Measurements from ENCODE around the gene ADH1B. TPM values are rescaled to one million over a fixed set of nuclear protein-coding genes. Genes with fewer than 3 reads are reported as not detected.
"Not testable (repeated sequence)": the region's sequence is repeated elsewhere in the genome, so short reads cannot be mapped to it uniquely, and the experiment has no call there.

The ADH1B gene
- polyA plus RNA-seq, 3 donors: 20.9 to 28.6 (median 26.1) TPM

GRCh38 chr4:99334880-99335279, 13.7 kb upstream of the ADH1B start:
- no peak for DNase-seq

- DNase-seq: no peak
Observed at GRCh38 chr4:99330648-99331047, 9.4 kb upstream of the ADH1B start.

GRCh38 chr4:99329876-99330275, 8.7 kb upstream of the ADH1B start:
- no peak for DNase-seq

DNA sequence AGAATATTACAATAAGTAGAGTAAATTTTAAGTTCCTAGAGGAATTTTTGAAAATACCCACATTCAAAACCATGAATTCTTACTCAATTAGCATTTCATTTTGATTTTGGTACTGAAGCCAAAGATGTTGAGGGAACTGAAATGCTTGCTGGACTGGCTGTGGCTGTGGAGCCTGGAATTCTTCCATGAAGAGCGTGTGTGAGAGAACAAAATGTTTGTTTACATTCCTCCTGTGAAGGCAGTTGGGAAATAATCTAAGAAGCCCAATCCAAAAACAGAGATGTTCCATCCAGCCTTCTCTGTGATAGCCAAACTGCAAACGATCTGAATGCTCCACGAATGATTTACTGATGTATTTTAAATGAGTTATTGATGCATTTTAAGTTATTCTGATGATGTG, 3.8 kb upstream of the ADH1B start:
- peak; percentile 36 for DNase-seq

- no peak for DNase-seq
Observed at GRCh38 chr4:99324361-99324760, 3.2 kb upstream of the ADH1B start.

GRCh38 chr4:99323756-99324155, 2.6 kb upstream of the ADH1B start:
- DNase-seq: no peak

- DNase-seq: not testable (repeated sequence)
Observed at GRCh38 chr4:99317811-99318210, 3.4 kb downstream of the ADH1B start.

DNA sequence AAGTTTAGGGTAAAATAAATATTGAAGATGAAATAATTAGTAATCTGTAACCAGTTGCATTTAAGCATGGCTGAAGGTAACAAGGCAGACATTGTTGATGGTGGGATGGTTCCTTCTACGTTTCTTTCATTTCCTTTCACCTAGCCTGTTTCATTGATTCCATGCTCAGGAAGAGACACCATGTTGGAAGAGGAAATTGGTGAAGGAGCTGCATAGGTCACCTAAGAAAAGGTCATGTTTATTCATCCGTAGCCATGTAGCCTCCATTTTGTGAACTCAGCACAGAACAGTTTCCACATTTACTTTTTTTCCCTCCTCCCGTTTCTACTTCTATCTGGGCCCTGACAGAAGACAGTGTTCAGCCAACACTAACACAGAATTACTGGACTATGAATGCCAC, 3.8 kb downstream of the ADH1B start:
- no peak for DNase-seq

- DNase-seq: no peak
Observed at GRCh38 chr4:99315839-99316238, 5.4 kb downstream of the ADH1B start.

DNA sequence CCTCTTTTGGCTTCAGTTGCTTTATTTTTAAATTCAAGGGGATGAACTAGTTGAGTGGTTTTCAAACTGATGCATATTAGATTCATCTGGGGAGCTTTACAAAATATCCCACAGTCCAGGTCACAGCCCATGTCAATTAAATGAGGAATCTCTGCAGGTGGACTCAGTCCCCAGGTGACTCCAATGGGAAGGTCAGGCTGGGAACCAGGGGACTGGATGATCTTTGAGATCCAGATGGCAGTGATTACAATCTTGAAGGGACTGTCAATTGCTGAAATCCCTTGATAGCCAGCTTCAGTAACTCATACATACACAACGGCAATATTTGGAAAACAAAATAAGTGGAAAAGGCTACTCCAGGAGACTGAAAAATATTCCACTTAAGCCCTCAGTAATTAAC, 7.0 kb downstream of the ADH1B start:
- no peak for DNase-seq

GRCh38 chr4:99310389-99310788, 10.8 kb downstream of the ADH1B start:
- no peak for DNase-seq

- DNase-seq: no peak
Observed at GRCh38 chr4:99305638-99306400, 15.4 kb downstream of the ADH1B start.

DNA sequence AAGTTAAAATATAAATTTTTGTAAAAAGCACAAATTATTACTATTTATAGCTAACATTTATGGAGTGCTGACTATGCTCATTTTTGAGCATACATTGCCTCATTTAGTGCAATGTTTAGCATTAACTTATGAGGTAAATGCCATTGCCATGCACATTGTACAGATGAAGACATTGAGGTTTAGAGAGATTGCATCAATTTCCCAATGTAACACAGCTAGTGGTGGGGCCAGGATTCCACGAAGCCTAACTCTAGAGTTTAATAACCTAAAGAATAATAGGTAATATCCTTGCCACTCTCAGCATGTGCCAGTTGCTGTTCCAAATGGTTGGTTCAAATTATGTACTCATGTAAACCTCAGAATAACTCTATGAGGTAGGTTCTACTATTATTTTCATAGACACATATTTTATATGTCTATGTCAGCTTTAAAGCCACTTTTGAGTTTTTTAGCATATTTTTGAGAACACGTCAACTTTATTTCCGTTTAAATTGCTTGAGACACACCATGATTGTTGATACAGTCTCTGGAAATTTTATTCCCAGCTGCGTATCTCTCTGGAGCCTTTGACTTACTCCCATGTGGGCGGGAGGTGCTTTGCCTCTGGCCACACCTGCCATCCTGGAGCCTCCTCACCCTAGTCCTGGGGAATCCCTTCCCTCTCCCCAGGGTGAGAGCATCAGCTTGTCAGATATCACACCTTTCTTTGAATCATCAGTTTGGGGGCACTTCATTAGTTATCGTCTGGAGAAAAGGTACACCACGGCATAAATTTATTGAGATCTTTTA, 19.6 kb downstream of the ADH1B start:
- DNase-seq: no peak

DNA sequence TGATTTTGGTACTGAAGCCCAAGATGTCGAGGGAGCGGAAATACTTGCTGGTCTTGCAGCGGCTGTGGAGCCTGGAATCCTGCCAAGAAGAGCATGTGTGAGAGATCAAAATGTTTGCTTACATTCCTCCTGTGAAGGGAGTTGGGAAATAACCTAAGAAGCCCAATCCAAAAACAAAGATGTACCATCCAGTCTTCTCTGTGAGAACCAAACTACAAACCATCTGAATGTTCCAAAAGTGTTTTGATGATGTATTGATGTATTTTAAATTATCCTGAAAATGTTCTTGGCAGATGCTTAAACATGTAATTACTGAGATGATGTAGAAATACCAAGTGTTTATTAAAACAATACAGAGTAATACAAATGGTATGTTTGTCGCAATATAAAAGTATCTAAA, 20.3 kb downstream of the ADH1B start:
- DNase-seq: peak; percentile 93

GRCh38 chr4:99293357-99293756, 27.8 kb downstream of the ADH1B start:
- no peak for DNase-seq

- DNase-seq: no peak
Observed at GRCh38 chr4:99290848-99291786, 30.1 kb downstream of the ADH1B start, which contains the start of gene ADH1A. Gene ADH1A (minus strand): TSS chr4:99290985. CDS start chr4:99290914, 71 bp downstream.

DNA sequence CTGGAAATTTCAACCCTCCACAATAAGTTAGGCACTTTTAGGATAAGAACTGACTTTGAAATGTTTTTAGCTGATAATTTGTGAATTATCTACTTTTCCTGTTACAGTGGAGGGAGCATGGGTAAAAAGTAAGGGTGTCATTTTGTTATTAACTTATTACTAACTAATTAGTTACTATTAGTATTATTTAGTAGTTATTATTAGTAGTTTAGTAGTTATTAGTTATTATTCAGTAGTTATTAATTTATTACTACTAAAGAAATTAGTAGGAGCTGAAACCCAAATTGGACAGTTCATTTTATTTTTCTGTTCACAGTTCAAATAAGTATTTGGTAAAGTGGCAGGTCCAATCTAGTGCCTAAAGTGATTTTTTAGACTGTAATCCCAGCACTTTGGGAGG, 35.8 kb downstream of the ADH1B start:
- no peak for DNase-seq

DNA sequence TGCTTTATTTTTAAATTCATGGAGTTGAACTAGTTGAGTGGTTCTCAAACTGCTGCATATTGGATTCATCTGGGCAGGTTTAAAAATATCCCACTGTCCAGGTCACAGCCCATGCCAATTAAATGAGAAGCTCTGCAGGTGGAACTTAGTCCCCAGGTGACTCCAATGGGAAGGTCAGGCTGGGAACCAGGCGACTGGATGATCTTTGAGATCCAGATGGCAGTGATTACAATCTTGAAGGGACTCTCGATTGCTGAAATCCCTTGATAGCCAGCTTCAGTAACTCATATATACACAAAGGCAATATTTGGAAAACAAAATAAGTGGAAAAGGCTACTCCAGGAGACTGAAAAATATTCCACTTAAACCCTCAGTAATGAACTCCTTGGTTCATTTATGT, 38.5 kb downstream of the ADH1B start:
- DNase-seq: no peak

DNA sequence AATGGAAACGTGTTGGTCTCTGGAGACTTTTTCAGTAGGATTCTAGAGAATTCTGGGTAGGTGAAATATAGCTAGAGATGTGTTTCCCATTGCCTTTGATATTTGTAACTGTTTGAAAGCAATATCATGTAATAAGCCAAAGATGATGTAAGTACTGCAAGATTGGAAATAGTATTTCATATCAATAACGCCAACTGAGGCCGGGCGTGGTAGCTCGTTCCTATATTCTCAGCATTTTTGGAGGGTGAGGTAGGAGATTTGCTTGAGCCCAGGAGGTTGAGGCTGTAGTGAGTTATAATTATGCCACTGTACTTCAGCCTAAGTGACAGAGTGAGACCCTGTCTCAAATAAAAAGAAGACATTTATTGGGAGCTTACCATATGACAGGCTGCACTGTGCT, 39.9 kb downstream of the ADH1B start:
- DNase-seq: no peak

- DNase-seq: peak; percentile 9
Observed at GRCh38 chr4:99276417-99276816, 44.8 kb downstream of the ADH1B start.

- no peak for DNase-seq
Observed at GRCh38 chr4:99275885-99276284, 45.3 kb downstream of the ADH1B start.

GRCh38 chr4:99275050-99275449, 46.2 kb downstream of the ADH1B start:
- no peak for DNase-seq

All from renal pelvis (tissue), 4 donors.